ENCODE measurements around the gene NCBP3. TPM values are rescaled to one million over a fixed set of nuclear protein-coding genes. Genes with fewer than 3 reads are reported as not detected.

NCBP3 gene
- total and polyA plus RNA-seq, 2 of the 4 experiments (the other 2 are of a cell fraction): 10.8 to 13.5 TPM

GRCh38 chr17:3799181-3799945 is 46.7 kb downstream of the NCBP3 start:
- Histone ChIP-seq H3K4me2 (ENCODE audit: low read depth, low read length) (no peak overlapping the region), H2AFZ (replicated peaks; ENCODE audit: low read length, poor library complexity) (no peak overlapping the region), H4K5ac (ENCODE audit: low read depth, low read length) (no peak overlapping the region), H3K27ac (ENCODE audit: insufficient read depth, low read length) (no peak overlapping the region), H3K27me3 (ENCODE audit: control insufficient read depth, insufficient read depth, low read length) (no peaks in the 10 kb centered on the region), H3K4ac (ENCODE audit: low read depth, low read length) (no peak overlapping the region), H3K56ac (ENCODE audit: extremely low read depth, insufficient read depth, low read length) (no peak overlapping the region), H3K4me3 (ENCODE audit: insufficient read depth, low read depth, low read length) (no peak overlapping the region), H3K14ac (replicated peaks; ENCODE audit: low read depth, low read length) (no peak overlapping the region; the same call in 1 of the 2 replicates), H2BK20ac (ENCODE audit: low read depth, low read length) (no peak overlapping the region; the same call in 1 of the 2 replicates), H2BK15ac (ENCODE audit: low read depth, low read length) (no peak overlapping the region), H4K8ac (ENCODE audit: low read depth in 2 of 2, low read length in 2 of 2) (no peak overlapping the region), H3K9me1 (ENCODE audit: insufficient read depth, low read length) (peaks cover 28% of the 10 kb centered on the region), H3K18ac (ENCODE audit: low read depth, low read length) (no peak overlapping the region), H3K9me3 (ENCODE audit: control insufficient read depth, insufficient read depth, low read length) (no peaks in the 10 kb centered on the region), H3K36me3 (ENCODE audit: control insufficient read depth, insufficient read depth, low read length) (0 out of 2 replicates have a peak, but pooled peaks cover 2% of the 10 kb centered on the region), H3K4me1 (ENCODE audit: control insufficient read depth, insufficient read depth, low read length) (peaks cover 27% of the 10 kb centered on the region), H3K9ac (ENCODE audit: low read depth, low read length) (no peak overlapping the region), H4K20me1 (ENCODE audit: insufficient read depth, low read length) (peaks cover 18% of the 10 kb centered on the region), H2AK5ac (ENCODE audit: low read depth, low read length) (peak overlapping the region; percentile 4; the same call in 1 of the 2 replicates), H4K91ac (ENCODE audit: insufficient read depth, low read depth, low read length) (no peak overlapping the region; the same call in 1 of the 2 replicates), H3K23ac (ENCODE audit: low read depth, low read length) (no peak overlapping the region), H3K79me1 (ENCODE audit: low read depth in 1 of 2, low read length in 2 of 2) (peaks cover 0 to 17% of the 10 kb centered on the region in 2 experiments; a peak in 2 of 4 replicates), H2BK5ac (ENCODE audit: low read depth, low read length, poor library complexity, severe bottlenecking) (no peak overlapping the region), H2AK9ac (replicated peaks; ENCODE audit: low read depth, low read length, poor library complexity) (no peak overlapping the region), H2BK120ac (ENCODE audit: low read depth, low read length) (no peak overlapping the region)
- no peak for ATAC-seq (ENCODE audit: low read depth)
- dilution Hi-C loops (cut with HindIII; ENCODE audit: low sequenced_read_pairs, unreplicated experiment): no loop called here
- CTCF ChIA-PET: no interaction called here
- BruUV-seq (replicated peaks): no TSS peak
- POLR2A ChIA-PET (ENCODE audit: unreplicated experiment): no interaction called here
- intact Hi-C loops (cut with micrococcal nuclease): no loop called here
- no peak for DNase-seq
- WGBS, 2 experiments (ENCODE audit: extremely low coverage in 2 of 2, insufficient read length in 1 of 2): 79% methylated on average over 7 of the region's 12 CpGs; no CpG with 5 or more reads in 1 of the 2 experiments
- TF ChIP-seq USF2 (IDR thresholded peaks at IDR 0.05; ENCODE audit: low read depth, low read length): no peak
- in situ Hi-C loops (cut with MboI; ENCODE audit: low sequenced_read_pairs): no loop called here

All from IMR-90 (cell line).